Loucy (cell line): ENCODE data around the gene FOXN4.

ENCODE experiments used
- H2AFZ ChIP-seq: fragments of 200-600 bp; sonication (generic); 2 replicates; pipeline ENCODE4 v1.6.0; 2016; ENCODE audit warnings: antibody characterized with exemption, mild to moderate bottlenecking, low read length, moderate library complexity
- H3F3A ChIP-seq: fragments of 200-600 bp; 2 replicates; pipeline ENCODE4 v1.6.0; 2016; ENCODE audit warnings: antibody characterized with exemption, low read depth, mild to moderate bottlenecking
- H3K27me3 ChIP-seq: fragments of 200-600 bp; sonication (generic); 2 replicates; pipeline ENCODE4 v1.6.1; 2014; ENCODE audit warnings: low read length, mild to moderate bottlenecking; ENCODE audit not compliant: insufficient read depth, poor library complexity, severe bottlenecking
- H3K36me3 ChIP-seq: fragments of 200-600 bp; sonication (generic); 2 replicates; pipeline ENCODE4 v1.6.1; 2016; ENCODE audit warnings: low read length; ENCODE audit not compliant: insufficient read depth
- H3K4me1 ChIP-seq: fragments of 200-600 bp; sonication (generic); 2 replicates; pipeline ENCODE4 v1.5.1; 2014; ENCODE audit warnings: low read length, mild to moderate bottlenecking; ENCODE audit not compliant: insufficient read depth, poor library complexity, severe bottlenecking
- H3K4me2 ChIP-seq: fragments of 200-600 bp; sonication (generic); 2 replicates; pipeline ENCODE4 v1.6.0; 2014; ENCODE audit warnings: antibody characterized with exemption, low read length, low read depth, mild to moderate bottlenecking; ENCODE audit not compliant: poor library complexity, severe bottlenecking
- H3K4me3 ChIP-seq: fragments of 200-600 bp; sonication (generic); 2 replicates; pipeline ENCODE4 v1.5.1; 2014; ENCODE audit warnings: low read length, mild to moderate bottlenecking, mixed read lengths; ENCODE audit not compliant: poor library complexity, severe bottlenecking
- H3K79me2 ChIP-seq: fragments of 200-600 bp; sonication (generic); 2 replicates; pipeline ENCODE4 v1.6.1; 2014; ENCODE audit warnings: low read length; ENCODE audit not compliant: insufficient read depth
- H3K9ac ChIP-seq: fragments of 200-600 bp; sonication (generic); 2 replicates; pipeline ENCODE4 v1.6.0; 2014; ENCODE audit warnings: mild to moderate bottlenecking, low read depth, low read length, moderate library complexity; ENCODE audit not compliant: poor library complexity, severe bottlenecking
- H3K9me2 ChIP-seq: fragments of 200-600 bp; sonication (generic); replicated peaks from 2 replicates; pipeline ENCODE4 v1.6.1; 2016; ENCODE audit warnings: low read depth, low read length, mixed read lengths
- H3K9me3 ChIP-seq: fragments of 200-600 bp; sonication (generic); 2 replicates; pipeline ENCODE4 v1.6.1; 2014; ENCODE audit warnings: mild to moderate bottlenecking, antibody characterized with exemption, low read length, low read depth; ENCODE audit not compliant: insufficient read depth
- H4K20me1 ChIP-seq: fragments of 200-600 bp; sonication (generic); 2 replicates; pipeline ENCODE4 v1.6.0; 2014; ENCODE audit warnings: antibody characterized with exemption, low read length, mild to moderate bottlenecking; ENCODE audit not compliant: insufficient read depth, poor library complexity, severe bottlenecking
- CTCF ChIP-seq: fragments of 200-600 bp; sonication (generic); conservative IDR thresholded peaks from 2 replicates; pipeline ENCODE4 v1.5.1; 2014; ENCODE audit warnings: mild to moderate bottlenecking, antibody characterized with exemption, low read length
- EZH2phosphoT487 ChIP-seq: fragments of 200-600 bp; IDR thresholded peaks from 2 replicates; pipeline ENCODE4 v1.6.1; 2018; ENCODE audit warnings: antibody characterized with exemption, mild to moderate bottlenecking, moderate library complexity, borderline replicate concordance

Gene FOXN4

GRCh38 chr12:109279525-109279924, 29.6 kb downstream of the FOXN4 start:
- no peak for TF ChIP-seq EZH2phosphoT487
- no peak for TF ChIP-seq CTCF
- H2AFZ ChIP-seq, result no peak overlapping the region

GRCh38 chr12:109278912-109279311, 30.2 kb downstream of the FOXN4 start:
- H3K9me3 ChIP-seq, result no peaks in the 10 kb centered on the region
- no peak for TF ChIP-seq EZH2phosphoT487
- TF ChIP-seq CTCF, result no peak
- no peaks in the 10 kb centered on the region for H3K27me3 ChIP-seq
- no peaks in the 10 kb centered on the region for H4K20me1 ChIP-seq
- no peak overlapping the region for H3K9ac ChIP-seq
- no peak overlapping the region for H3K4me2 ChIP-seq
- H3K36me3 ChIP-seq, result no peaks in the 10 kb centered on the region
- H3F3A ChIP-seq, result no peaks in the 10 kb centered on the region
- peaks cover 13% of the 10 kb centered on the region for H3K4me1 ChIP-seq
- H3K79me2 ChIP-seq, result no peaks in the 10 kb centered on the region
- H2AFZ ChIP-seq, result no peak overlapping the region
- H3K9me2 ChIP-seq, result no peaks in the 10 kb centered on the region
- H3K4me3 ChIP-seq, result no peak overlapping the region

More at GRCh38 chr12:109279525-109279924, 29.6 kb downstream of the FOXN4 start:
- no peaks in the 10 kb centered on the region for H3K36me3 ChIP-seq
- H3K4me3 ChIP-seq, result no peak overlapping the region
- H3F3A ChIP-seq, result no peaks in the 10 kb centered on the region
- H3K9ac ChIP-seq, result no peak overlapping the region
- H4K20me1 ChIP-seq, result no peaks in the 10 kb centered on the region
- H3K9me2 ChIP-seq, result no peaks in the 10 kb centered on the region
- H3K79me2 ChIP-seq, result no peaks in the 10 kb centered on the region
- no peaks in the 10 kb centered on the region for H3K27me3 ChIP-seq
- H3K9me3 ChIP-seq, result no peaks in the 10 kb centered on the region
- H3K4me2 ChIP-seq, result no peak overlapping the region
- H3K4me1 ChIP-seq, result peaks cover 13% of the 10 kb centered on the region

DNA sequence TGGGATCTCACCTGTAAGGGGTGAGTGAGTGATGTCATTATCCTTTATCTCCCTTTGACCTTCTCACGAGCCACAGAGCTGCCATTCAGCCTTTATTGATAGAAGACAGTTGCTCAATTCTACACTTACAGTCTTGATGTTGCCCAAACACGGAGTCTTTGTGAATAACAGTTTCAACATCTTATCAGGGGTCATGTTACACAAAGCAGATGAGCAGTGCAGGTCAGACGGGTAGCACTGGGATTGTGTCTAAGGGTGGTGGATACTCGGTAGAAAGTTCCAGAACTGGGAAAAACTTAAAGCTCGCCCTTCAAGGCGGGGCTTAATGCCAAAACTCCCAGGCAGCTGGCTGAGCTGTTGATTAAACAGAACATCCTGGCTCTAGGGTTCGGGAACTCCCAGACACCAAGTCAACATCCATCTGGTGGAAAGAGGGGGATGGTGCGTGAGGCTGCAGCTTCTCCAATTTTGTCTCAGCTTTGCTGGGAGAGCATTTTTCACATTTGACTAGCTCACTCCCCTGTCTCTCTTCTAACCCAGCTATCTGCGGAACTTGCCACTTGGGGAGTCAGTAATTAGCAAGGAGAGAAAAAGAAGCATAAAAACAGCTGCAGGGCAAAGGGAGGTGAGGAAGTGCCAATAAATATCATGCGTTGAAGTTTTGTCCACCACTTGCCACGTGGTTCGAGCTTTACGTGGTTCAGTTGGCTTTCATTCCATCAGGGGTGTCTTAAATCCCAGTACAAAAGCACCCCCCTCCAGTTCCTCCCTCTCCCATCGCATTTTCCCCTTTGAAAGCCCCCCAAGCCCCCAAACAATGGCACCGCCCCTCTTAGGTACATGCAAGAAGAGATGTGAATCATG, 31.0 kb downstream of the FOXN4 start:
- no peak overlapping the region for H3K4me3 ChIP-seq
- H2AFZ ChIP-seq, result no peak overlapping the region
- no peak overlapping the region for H3K9ac ChIP-seq
- H3F3A ChIP-seq, result no peaks in the 10 kb centered on the region
- peaks cover 13% of the 10 kb centered on the region for H3K4me1 ChIP-seq
- TF ChIP-seq CTCF, result no peak
- TF ChIP-seq EZH2phosphoT487, result no peak
- H4K20me1 ChIP-seq, result no peaks in the 10 kb centered on the region
- no peaks in the 10 kb centered on the region for H3K9me3 ChIP-seq
- no peaks in the 10 kb centered on the region for H3K27me3 ChIP-seq
- H3K79me2 ChIP-seq, result no peaks in the 10 kb centered on the region
- no peaks in the 10 kb centered on the region for H3K36me3 ChIP-seq
- H3K4me2 ChIP-seq, result no peak overlapping the region
- H3K9me2 ChIP-seq, result no peaks in the 10 kb centered on the region
